HG03520 (cell line): ENCODE measurements around the gene PLEKHA1.

ENCODE experiments used
- ATAC-seq: cut with Tn5 transposase; IDR thresholded peaks from one replicate; pipeline ENCODE4 v1.9.1; 2021; ENCODE audit warnings: mild to moderate bottlenecking, moderate library complexity; ENCODE audit not compliant: unreplicated experiment

PLEKHA1 gene

DNA sequence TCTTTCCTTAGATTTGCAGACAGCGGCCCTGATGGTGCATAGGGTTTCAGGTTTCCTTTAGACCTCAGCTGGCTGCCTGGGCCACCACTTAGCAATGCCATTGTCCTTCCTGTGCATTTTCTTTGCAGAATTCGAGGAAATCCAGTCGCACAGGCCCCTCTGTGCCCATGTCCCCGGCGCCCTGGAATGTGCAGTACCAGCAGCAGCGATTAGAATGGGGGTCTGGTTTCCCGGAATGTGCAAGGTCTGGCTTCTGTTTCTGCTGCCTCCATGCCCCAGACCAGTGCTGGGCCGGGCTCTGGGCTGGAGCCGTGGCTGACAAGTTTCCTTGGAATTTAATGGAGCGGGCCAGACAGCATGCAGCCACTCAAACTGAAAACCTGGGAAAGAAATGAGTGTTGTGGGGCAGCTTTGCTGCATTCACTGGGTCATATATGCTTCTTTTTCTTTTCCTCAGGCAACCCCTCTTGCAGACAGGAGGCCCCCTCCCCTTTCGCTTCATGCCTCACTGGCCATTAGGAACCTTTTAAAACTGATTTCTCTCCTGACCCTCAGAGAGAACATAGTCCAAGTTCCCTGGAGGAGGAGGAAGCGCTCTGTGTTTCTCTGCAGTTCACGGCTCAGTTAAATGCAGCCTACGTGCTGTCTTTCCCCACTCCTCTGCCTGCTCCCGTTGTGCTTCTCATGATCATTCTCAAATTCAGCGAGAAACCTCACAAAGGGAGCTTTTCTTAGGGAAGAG, 101.3 kb downstream of the PLEKHA1 start:
- ATAC-seq: no peak

DNA sequence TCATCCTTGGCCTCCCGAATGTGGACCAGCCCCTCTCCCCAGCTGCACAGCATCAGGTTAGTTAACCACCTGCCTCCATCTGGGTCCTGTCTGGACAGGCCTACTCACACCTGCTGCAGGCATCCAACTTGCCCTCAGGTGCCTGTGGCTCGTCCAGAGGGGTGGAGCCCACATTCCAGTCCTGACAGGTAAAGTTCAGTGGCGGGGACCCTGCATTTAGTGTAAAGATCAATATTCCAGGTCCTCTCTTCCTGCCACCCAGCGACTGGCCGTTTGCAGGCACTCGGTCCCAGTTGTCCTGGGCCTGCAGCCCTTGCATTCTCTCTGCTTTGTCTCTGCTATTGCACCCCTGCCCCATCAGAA, 101.8 kb downstream of the PLEKHA1 start:
- ATAC-seq: no peak

DNA sequence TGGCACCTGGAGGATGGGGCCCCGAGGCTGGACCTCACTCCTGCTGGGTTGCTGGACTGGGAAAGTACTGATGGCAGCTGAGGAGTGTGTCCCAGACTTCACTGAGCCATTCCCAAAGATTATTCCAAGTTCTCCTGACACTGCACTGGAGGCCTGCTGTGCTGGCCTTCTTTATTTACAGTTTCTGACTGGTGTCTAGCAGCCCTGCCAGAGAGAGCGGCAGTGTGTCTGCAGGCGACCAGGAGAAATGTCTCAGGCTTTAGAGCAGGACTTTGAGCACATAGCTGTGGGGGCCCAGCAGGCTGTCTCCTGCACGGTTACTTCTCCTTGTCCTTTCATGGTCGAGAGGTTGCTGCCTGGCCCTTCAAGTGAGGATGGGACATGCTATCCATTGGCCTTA, 102.9 kb downstream of the PLEKHA1 start:
- no peak for ATAC-seq

DNA sequence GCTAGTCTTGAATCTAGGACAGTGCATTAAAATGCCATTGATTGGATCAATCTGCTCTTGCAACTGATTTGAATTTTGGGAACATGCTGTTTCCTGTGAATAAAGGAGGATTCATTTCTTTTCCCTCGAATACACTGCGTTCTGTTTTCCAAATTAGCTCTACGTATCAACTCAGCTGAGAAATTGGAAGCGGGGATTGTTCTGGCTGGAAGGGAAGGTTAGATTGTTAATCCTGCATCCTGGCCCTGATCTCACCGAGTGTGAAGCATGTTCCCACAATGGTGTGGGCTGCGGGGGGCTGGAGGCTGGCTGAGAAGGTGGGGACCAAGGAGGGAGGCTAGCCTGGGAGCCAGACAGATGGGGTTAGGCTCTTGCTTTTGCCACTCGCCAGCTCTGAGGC, 104.5 kb downstream of the PLEKHA1 start:
- no peak for ATAC-seq

DNA sequence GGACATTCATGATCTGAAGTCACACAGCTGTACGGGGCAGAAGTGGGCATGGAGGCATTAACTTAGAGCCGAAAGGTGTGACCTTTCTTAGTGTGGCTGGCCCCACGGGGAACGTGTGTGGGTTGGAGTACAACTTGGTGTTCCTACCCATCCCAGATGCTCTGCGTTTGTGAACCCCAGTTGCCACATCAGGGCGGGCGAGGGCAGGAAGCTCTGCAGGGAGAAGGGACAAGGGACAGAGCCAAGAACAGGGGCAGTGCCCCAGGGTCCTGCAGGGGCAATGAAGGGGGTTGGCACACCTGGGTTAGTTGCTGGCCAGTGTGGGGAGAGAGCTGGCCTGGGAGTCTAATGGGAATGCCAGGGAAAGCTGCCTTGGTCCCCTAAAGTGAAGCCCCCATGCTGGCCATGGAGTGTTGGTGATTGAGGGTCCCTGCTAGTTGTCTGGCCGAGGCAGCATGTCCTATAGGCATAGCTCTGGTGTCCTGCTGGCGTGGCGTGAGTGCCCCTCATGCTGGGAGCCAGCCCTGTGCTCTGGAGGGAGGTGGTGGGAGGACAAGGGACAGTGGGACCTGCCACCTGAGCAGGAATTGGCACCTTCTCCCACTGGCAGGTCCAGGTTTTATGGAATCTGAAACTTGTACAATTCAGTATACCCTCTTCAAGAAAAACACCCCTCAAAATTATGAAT, 105.8 kb downstream of the PLEKHA1 start:
- no peak for ATAC-seq

DNA sequence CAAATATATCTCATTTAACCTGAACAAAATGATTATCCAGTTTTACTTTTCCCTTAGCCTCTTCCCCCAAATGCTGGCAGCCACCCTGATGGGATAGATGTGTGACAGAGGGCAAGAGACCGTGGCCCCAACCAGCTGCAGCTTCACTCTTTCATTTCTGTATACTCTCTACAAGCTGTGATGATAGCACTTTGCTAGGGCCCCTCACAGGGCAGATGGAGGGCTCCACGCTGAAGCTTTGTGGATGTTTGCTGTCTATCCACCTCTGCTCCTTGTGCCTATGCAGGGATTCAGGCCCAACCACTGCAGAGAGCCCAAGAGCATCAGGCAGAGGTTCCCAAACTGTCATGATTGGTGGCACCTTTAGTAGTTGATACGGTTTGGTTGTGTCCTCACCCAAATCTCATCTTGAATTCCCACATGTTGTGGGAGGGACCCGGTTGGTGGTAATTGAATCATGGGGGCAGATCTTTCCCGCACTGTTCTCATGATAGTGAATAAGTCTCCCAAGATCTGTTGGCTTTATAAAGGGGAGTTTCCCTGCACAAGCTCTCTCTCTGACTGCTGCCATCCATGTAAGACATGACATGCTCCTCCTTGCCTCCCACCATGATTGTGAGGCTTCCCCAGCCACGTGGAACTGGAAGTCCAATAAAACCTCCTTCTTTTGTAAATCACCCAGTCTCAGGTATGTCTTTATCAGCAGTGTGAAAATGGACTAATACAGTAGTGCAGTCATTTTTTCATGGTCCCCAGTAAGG, 107.0 kb downstream of the PLEKHA1 start:
- ATAC-seq: no peak
